Renal pelvis (tissue), 4 donors: ENCODE results near the gene CMKLR1. TPM values are rescaled to one million over a fixed set of nuclear protein-coding genes. Genes with fewer than 3 reads are reported as not detected.

Experiments
- DNase-seq: peaks from one replicate; pipeline ENCODE4 v3.0.0-alpha.2; 2013
- polyA plus RNA-seq, 3 donors: library from polyadenylated mRNA; unstranded; fragments of 120-200 nt; gene quantifications; one replicate each; pipeline ENCODE4 v1.2.1, GENCODE V29; 2013; ENCODE audit not compliant: insufficient read length in 3 of 3

The CMKLR1 gene
- polyA plus RNA-seq, 3 donors: 3.3 to 5.8 (median 4.3) TPM

DNA sequence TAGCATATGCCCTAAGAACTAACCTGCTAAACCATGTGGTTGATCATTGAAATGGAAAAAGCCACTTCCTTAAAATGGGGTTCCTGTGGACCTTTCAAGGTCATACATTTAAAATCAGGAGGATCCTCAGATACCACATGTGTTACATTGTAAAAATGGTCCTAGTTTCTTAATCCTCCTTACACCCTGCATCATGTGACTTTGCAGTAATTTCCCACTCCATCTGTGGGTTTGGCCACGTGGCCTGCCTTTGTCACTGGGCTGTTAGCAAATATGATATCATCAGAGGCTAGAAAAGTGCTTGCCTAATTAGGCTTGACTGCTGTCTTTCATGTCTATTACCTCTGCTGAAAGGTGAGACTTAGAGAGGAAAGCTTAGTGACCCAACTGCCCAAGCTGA lies 70.7 kb downstream of the CMKLR1 start:
- DNase-seq: no peak

DNA sequence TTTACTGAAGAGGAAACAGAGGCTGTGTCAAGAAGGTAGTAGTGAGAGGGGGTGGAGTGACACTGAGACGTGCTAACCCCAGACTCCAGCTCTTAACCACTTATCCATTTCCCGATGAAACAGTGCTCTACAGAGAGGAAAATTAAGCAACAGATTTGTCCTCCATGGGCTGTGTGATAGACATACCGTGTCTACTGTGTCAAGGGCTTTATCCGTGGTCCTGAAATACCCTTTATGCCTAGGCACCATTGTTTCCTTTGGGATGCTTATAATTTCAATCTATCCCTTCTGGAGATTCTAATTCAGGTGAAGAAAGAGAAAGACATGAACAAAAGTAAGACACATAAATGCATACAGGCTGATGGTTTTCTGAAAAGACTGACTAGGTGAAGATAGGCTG lies 71.7 kb downstream of the CMKLR1 start:
- no peak for DNase-seq

DNA sequence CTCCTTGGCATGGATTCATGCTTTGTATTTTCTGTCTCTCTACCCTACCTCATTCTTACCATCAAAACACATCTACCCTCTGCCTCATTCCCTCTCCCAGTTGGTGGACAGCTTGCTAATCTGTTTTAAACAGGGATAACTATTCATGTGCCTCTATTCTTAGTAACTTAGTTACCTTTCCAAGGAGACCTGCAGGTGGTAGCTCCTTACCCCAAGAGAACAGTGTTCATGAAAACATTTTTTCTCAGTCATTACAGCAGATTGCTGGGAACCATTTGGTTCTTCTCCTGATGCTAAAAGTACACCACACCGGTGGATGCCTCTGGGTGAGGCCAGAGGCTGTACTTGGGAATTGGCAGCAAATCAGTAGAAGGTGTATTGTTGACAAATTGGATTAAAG lies 73.0 kb downstream of the CMKLR1 start:
- no peak for DNase-seq

DNA sequence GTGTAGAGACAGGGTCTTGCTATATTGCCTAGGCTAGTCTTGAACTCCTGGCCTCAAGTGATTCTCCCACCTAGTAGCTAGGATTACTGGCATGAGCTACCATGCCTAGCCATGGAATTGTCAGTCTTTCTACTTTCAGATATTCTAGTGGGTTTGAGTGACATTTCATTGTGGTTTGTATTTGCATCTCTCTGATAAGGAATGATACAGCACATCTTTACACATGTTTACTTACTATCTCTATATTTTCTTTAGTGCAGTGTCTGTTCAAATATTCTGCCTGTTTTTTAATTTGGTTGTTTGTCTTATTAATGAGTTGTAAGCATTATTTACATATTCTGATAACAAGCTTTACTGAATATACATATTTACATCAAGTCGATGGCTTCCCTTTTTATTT lies 73.6 kb downstream of the CMKLR1 start:
- no peak for DNase-seq

DNA sequence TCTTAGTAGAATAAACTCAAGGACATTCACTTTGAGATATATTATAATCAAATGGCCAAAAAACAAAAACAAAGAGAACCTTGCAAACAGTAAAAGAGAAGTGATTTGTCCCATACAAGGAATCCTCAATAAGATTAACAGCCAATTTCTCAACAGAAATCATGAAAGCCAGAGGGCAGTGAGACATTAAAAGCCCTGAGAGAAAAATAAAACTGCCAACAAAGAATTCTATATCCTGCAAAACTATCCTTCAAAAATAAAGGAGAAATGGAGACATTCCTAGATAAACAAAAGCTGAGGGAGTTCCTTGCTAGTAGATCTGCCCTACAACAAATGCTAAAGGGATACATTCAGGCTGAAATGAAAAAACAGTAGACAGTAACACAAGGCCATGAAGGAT lies 78.1 kb downstream of the CMKLR1 start:
- no peak for DNase-seq

GRCh38 chr12:108260039-108260438 lies 79.1 kb downstream of the CMKLR1 start:
- DNase-seq: no peak

GRCh38 chr12:108257610-108258106 lies 81.5 kb downstream of the CMKLR1 start:
- no peak for DNase-seq

DNA sequence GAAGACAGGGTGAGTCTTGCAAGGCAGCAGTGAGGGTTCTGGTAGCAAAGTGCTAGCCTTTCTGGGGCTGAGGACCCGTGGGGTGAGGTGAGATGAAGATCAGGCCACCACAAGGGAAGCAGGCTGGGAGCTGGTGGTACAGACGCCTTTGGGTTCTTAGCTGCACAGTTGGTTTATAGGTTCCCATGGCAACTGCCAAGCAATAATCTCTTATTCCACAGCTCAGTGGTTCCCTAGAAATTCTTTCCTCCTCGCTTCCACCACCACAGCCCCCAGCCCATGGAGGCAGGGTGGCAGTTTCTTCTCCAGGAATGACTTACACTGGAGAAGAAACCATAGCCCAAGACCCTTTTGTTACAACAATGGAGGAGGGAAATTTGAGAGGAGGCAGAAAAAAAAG lies 82.1 kb downstream of the CMKLR1 start:
- no peak for DNase-seq

GRCh38 chr12:108255252-108255602 lies 83.9 kb downstream of the CMKLR1 start:
- no peak for DNase-seq

GRCh38 chr12:108254517-108255251 lies 84.4 kb downstream of the CMKLR1 start:
- DNase-seq: no peak

DNA sequence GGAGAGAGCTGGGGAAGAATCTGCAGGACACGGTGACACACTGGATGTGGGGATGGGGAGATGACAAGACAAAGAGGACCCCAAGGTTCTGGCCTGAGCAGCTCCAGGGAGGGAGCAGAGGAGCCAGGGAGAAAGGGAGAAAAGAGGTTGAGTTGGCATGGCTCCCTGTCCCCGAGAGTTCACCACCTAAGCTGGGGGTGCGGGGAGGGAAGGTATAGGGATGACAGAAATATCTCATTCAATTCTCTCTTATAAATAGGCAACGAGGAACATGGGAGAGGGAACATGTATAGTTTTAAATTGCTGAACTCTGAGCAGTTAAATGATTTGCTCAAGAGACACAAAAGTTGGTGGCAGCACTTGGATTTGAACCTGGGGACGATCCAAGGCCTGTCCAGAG lies 85.1 kb downstream of the CMKLR1 start:
- no peak for DNase-seq

DNA sequence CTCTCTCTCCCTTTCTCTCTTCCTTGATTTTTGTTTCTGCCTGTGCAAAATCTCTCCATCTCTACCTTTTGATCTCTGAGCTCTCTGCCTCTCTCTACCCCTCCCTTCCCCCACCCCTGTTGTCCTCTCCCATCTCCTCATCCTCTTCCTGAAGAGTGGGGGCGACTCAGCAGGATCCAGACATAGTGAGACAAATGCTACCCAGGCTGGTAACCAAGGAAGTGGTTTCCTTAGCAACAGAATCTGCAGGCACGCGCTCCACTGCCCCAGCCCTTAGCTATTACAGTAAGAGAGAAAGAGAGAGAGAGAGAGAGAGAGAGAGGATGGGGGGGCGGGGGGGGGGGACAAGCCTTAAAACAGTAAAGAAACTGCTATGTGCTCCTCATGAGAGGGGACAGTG lies 85.6 kb downstream of the CMKLR1 start:
- no peak for DNase-seq

DNA sequence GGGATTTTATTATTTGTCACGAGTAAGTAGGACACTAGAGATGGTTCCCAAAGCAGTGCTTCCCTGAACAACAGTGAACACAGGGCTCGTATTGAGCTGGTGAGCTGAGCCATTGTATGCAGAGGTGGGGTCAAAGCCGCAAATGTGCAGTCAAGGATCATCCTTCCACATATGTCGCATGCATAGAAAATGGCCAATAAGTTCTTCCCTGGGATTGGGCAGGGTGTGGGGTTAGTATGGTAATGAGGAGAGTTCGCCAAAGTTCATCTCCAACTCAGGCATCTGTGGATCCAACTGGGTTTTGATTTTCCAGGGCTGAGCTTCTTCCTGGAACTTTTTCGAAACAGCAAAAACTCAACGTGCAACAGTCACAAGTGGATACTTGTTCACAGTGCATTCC lies 86.6 kb downstream of the CMKLR1 start:
- DNase-seq: no peak

- DNase-seq: no peak
Measured at GRCh38 chr12:108248011-108248410, 91.1 kb downstream of the CMKLR1 start.

DNA sequence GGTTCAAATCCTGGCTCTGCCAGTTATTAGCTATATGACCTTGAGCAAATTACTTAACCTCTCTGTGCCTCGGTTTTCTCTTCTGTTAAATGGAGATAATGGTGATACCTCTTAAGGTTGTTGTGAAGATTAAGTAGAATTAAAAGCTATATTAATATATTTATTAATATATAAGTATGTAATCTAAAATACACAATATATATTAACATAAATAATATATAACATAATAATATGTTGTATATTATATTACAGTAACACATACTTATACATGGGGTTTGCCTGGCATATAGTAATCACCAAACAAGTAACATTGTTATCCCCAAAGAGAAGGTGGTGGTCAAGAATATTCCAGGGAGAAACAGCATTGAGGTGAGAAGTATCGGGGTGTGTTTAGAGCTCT lies 92.0 kb downstream of the CMKLR1 start:
- DNase-seq: no peak

GRCh38 chr12:108241986-108242703 lies 97.0 kb downstream of the CMKLR1 start:
- DNase-seq: no peak

- DNase-seq: no peak
Measured at GRCh38 chr12:108240928-108241327, 98.2 kb downstream of the CMKLR1 start.

DNA sequence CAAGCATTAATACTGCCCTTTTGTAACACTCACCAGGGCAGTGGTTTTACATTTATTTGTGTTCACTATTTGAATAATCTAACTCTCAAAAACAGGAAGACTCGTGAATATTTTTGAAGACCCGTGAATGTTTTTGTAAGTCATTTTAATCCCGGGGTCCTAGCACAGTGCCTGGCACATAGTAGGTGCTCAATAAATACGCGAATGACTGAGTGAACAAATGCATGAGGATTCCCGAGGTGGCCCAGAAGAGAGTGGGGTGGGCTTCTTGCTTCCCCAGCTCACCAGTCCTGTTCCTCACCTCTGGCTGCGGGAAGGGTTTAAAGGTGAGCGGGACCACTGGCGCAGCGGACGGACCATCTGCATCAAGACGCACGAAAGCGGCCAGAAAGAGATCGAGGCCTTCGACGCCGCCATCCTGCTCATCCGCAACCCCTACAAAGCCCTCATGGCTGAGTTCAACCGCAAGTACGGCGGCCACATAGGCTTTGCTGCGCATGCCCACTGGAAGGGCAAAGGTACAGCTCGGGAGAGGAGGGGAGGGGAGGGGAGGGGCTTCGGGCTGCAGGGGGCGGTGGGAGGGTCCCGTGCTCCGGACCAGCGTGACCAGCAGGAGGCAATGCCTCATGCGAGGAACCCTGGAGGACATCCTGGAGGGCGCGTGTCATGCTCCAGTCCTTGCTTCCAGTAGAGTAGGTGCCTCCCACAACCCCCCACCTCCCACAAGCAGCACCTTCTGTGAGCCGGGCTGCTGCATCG lies 98.9 kb downstream of the CMKLR1 start:
- DNase-seq: no peak

- DNase-seq: no peak
Measured at GRCh38 chr12:108239378-108239777, 99.7 kb downstream of the CMKLR1 start.

- DNase-seq: no peak
Measured at GRCh38 chr12:108238474-108238873, 100.6 kb downstream of the CMKLR1 start.
